SIG-M5 treated with dmso at 0.1 percent for 504 hours (cell line): Measurements from ENCODE around the gene XDH.

Experiments
- DNase-seq: peaks from one replicate; lab custom pipeline; 2025; ENCODE audit not compliant: unreplicated experiment; lab: John Stamatoyannopoulos, UW

The XDH gene

GRCh38 chr2:31333046-31333445 is 81.5 kb downstream of the XDH start:
- DNase-seq: no peak

- no peak for DNase-seq
Measured at GRCh38 chr2:31332521-31332920, 82.0 kb downstream of the XDH start.

- DNase-seq: no peak
Measured at GRCh38 chr2:31331156-31331555, 83.4 kb downstream of the XDH start.

- DNase-seq: no peak
Measured at GRCh38 chr2:31329081-31329625, 85.4 kb downstream of the XDH start.

GRCh38 chr2:31328026-31328425 is 86.5 kb downstream of the XDH start:
- no peak for DNase-seq

GRCh38 chr2:31327505-31327904 is 87.0 kb downstream of the XDH start:
- DNase-seq: no peak

GRCh38 chr2:31324016-31324633 is 90.4 kb downstream of the XDH start:
- DNase-seq: no peak

GRCh38 chr2:31322371-31322770 is 92.2 kb downstream of the XDH start:
- DNase-seq: no peak

GRCh38 chr2:31319406-31320175 is 95.0 kb downstream of the XDH start:
- peak; percentile 87 for DNase-seq

GRCh38 chr2:31318361-31319336 is 95.9 kb downstream of the XDH start:
- DNase-seq: peak; percentile 93

- no peak for DNase-seq
Measured at GRCh38 chr2:31317396-31317795, 97.1 kb downstream of the XDH start.

GRCh38 chr2:31314761-31315160 is 99.8 kb downstream of the XDH start:
- DNase-seq: no peak

- no peak for DNase-seq
Measured at GRCh38 chr2:31312898-31313297, 101.6 kb downstream of the XDH start.

GRCh38 chr2:31304816-31305215 is 109.7 kb downstream of the XDH start:
- no peak for DNase-seq

- no peak for DNase-seq
Measured at GRCh38 chr2:31302940-31303563, 111.5 kb downstream of the XDH start.

- no peak for DNase-seq
Measured at GRCh38 chr2:31300309-31300708, 114.2 kb downstream of the XDH start.

GRCh38 chr2:31299547-31299946 is 115.0 kb downstream of the XDH start:
- DNase-seq: no peak

GRCh38 chr2:31297751-31298150 is 116.8 kb downstream of the XDH start:
- no peak for DNase-seq

- DNase-seq: no peak
Measured at GRCh38 chr2:31296641-31297287, 117.8 kb downstream of the XDH start.

- no peak for DNase-seq
Measured at GRCh38 chr2:31294196-31294595, 120.3 kb downstream of the XDH start.
